ENCODE results near the gene SLC46A3. TPM values are rescaled to one million over a fixed set of nuclear protein-coding genes. Genes with fewer than 3 reads are reported as not detected.
A peak's percentile ranks its signal among the peaks of the same experiment; 100 is the strongest.
"Not testable (repeated sequence)": the region's sequence is repeated elsewhere in the genome, so short reads cannot be mapped to it uniquely, and the experiment has no call there.

SLC46A3 gene
- total RNA-seq, 6 experiments from 2014 or later: 2.2 to 4.3 (median 2.8) TPM

DNA sequence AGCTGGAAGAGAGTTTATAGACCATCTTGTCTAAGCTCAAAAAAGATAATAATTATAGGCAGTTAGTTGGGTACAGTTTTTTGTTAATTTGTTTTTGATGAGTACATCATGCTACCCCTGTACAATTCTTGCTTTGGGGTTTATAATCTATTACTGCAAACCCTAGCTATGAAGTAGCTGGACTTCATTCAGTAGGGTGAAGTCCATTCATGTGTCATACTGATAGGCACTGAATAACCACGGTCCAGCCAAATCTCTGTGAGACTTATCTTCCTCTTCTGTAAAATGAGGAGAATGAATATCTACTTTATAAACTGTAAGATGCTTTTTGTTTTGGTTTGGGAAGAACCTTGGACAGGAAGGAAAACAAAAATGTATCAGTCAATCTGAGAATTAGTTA lies 19.5 kb downstream of the SLC46A3 start:
- Mint-ChIP-seq H3K9me3 (no peaks in the 10 kb centered on the region), H3K27ac (no peak overlapping the region)
- TF ChIP-seq, protein P1, sequence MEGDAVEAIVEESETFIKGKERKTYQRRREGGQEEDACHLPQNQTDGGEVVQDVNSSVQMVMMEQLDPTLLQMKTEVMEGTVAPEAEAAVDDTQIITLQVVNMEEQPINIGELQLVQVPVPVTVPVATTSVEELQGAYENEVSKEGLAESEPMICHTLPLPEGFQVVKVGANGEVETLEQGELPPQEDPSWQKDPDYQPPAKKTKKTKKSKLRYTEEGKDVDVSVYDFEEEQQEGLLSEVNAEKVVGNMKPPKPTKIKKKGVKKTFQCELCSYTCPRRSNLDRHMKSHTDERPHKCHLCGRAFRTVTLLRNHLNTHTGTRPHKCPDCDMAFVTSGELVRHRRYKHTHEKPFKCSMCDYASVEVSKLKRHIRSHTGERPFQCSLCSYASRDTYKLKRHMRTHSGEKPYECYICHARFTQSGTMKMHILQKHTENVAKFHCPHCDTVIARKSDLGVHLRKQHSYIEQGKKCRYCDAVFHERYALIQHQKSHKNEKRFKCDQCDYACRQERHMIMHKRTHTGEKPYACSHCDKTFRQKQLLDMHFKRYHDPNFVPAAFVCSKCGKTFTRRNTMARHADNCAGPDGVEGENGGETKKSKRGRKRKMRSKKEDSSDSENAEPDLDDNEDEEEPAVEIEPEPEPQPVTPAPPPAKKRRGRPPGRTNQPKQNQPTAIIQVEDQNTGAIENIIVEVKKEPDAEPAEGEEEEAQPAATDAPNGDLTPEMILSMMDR (IDR thresholded peaks at IDR 0.05): no peak

DNA sequence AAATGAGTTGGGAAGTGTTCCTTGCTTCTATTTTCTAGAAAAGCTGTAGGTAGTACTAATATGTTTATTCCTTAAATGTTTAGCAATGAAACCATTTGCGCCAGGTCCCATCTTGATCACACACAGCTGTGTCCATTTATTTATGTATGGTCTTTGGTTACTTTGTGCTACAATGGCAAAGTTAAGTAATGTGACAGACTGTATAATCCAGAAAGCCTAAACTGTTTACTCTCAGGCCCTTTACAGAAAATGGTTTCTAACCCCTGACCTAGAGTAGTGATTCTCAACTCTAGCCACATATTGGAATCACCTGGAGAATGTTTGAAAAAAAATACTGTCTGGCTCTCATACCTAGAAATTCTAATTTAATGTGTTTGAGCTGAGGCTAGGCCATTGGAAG lies 21.3 kb downstream of the SLC46A3 start:
- TF ChIP-seq, protein P1 (IDR thresholded peaks at IDR 0.05): no peak
- peaks cover 13% of the 10 kb centered on the region for H3K36me3 Mint-ChIP-seq (ENCODE audit: low read depth)
- H3K27ac Mint-ChIP-seq: no peak overlapping the region
- no peak for DNase-seq
- no peaks in the 10 kb centered on the region for H3K9me3 Mint-ChIP-seq
- peaks cover 20% of the 10 kb centered on the region for H3K4me1 Mint-ChIP-seq (ENCODE audit: low read depth)
- 0 out of 2 replicates have a peak, but pooled peaks cover 3% of the 10 kb centered on the region for H3K27me3 Mint-ChIP-seq (ENCODE audit: insufficient read depth)
- H3K4me3 Mint-ChIP-seq: no peak overlapping the region

More for the DNA sequence above, 19.5 kb downstream of the SLC46A3 start:
- Mint-ChIP-seq H3K4me3 (no peak overlapping the region), H3K36me3 (ENCODE audit: low read depth) (peaks cover 13% of the 10 kb centered on the region), H3K27me3 (ENCODE audit: insufficient read depth) (no peaks in the 10 kb centered on the region), H3K4me1 (ENCODE audit: low read depth) (peaks cover 14% of the 10 kb centered on the region)
- no peak for DNase-seq

DNA sequence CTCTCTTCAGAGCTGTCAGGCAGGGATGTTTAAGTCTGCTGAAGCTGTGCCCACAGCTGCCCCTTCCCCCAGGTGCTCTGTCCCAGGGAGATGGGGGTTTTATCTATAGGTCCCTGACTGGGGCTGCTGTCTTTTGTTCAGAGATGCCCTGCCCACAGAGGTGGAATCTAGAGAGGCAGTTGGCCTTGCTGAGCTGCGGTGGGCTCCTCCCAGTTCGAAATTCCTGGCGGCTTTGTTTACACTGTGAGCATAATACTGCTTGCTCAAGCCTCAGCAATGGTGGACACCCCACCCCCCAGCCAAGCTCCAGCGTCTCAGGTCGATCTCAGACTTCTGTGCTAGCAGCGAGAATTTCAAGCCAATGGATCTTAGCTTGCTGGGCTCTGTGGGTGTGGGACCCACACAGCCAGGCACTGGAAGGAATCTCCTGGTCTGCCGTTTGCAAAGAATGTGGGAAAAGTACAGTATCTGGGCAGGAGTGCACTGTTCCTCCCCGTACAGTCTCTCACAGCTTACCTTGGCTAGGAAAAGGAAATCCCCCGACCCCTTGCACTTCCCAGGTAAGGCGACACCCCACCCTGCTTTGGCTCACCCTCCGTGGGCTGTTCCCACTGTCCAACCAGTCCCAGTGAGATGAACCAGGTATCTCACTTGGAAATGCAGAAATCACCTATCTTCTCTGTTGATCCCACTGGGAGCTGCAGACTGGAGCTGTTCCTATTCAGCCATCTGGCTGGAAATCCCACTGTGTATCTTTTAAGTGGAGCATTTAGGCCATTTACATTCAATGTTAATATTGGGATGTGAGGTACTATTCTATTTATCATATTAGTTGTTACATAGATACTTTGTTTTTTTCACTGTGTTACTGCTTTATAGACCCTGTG lies 24.9 kb downstream of the SLC46A3 start:
- DNase-seq: peak; percentile 70
- H3K9me3 Mint-ChIP-seq; H3K36me3 Mint-ChIP-seq (ENCODE audit: low read depth): not testable (repeated sequence)

DNA sequence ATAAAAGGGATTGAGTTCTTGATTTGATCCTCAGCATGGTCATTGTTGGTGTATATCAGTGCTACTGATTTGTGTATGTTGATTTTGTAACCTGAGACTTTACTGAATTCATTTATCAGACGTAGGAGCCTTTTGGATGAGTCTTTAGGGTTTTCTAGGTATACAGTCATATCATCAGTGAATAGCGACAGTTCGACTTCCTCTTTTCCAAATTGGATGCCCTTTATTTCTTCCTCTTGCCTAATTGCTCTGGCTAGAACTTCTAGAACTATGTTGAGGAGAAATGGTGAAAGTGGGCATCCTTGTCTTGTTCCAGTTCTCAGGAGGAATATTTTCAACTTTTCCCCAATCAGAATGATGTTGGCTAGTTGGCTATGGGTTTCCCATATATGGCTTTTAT lies 32.9 kb downstream of the SLC46A3 start:
- H3K36me3 Mint-ChIP-seq (ENCODE audit: low read depth): peaks cover 5% of the 10 kb centered on the region

More for the DNA sequence above, 24.9 kb downstream of the SLC46A3 start:
- not testable (repeated sequence) for H3K27me3 Mint-ChIP-seq (ENCODE audit: insufficient read depth)
- peaks cover 20% of the 10 kb centered on the region for H3K4me1 Mint-ChIP-seq (ENCODE audit: low read depth)
- H3K27ac Mint-ChIP-seq: peak overlapping the region; percentile 48; the same call in 1 of the 2 replicates
- peak overlapping the region; percentile 70 for H3K4me3 Mint-ChIP-seq

DNA sequence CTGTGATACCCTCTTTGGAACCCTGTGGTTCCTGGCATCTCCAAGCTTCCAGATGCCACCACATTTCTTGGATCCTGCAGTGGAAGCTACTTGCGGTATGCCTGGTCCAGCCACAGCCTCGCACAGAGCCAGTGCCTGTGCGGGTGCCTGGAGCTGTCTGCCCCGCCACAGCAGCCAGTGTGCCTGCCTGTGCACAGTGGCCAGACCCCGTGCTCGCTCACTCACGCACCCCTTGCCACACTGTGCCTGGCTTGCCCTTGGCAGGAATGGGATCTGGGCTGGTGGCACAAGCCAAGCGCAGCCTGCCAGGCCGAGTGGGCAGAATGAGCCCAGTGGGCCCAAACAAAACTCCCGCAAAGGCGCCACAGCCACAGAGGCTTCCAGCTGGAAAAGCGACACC lies 33.7 kb downstream of the SLC46A3 start:
- Mint-ChIP-seq H3K27ac (no peak overlapping the region), H3K9me3 (peaks cover 17% of the 10 kb centered on the region), H3K36me3 (ENCODE audit: low read depth) (peaks cover 5% of the 10 kb centered on the region), H3K4me1 (ENCODE audit: low read depth) (no peaks in the 10 kb centered on the region), H3K4me3 (no peak overlapping the region), H3K27me3 (ENCODE audit: insufficient read depth) (no peaks in the 10 kb centered on the region; the same call in 1 of the 2 replicates)
- DNase-seq: no peak
- TF ChIP-seq, protein P1 (IDR thresholded peaks at IDR 0.05): no peak

More for the DNA sequence above, 32.9 kb downstream of the SLC46A3 start:
- H3K4me1 Mint-ChIP-seq (ENCODE audit: low read depth): no peaks in the 10 kb centered on the region
- no peaks in the 10 kb centered on the region; the same call in 1 of the 2 replicates for H3K27me3 Mint-ChIP-seq (ENCODE audit: insufficient read depth)
- H3K4me3 Mint-ChIP-seq: no peak overlapping the region
- no peak for DNase-seq
- TF ChIP-seq, protein P1 (IDR thresholded peaks at IDR 0.05): no peak
- peaks cover 17% of the 10 kb centered on the region for H3K9me3 Mint-ChIP-seq
- H3K27ac Mint-ChIP-seq: no peak overlapping the region

DNA sequence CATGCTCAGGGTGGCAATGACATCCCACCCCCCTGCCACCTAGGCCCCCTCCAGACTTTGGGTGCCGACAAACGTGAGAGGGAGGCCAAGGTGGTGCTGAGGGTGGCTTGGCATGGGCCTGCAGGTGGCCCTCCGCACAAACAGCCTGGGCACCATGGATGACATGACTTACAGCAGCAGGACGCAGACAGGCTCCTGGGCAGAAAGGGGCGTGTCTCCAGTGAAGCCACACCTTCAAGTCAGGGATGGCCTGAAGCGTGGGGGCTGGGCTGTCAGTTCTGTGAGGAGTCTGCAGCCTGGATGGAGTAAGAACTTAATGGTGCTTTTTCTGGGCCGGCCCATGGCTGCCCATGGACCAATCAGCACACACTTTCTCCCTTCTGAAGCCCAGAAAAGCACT lies 34.5 kb downstream of the SLC46A3 start:
- H3K4me1 Mint-ChIP-seq (ENCODE audit: low read depth): no peaks in the 10 kb centered on the region
- no peak overlapping the region for H3K4me3 Mint-ChIP-seq
- DNase-seq: no peak
- H3K27me3 Mint-ChIP-seq (ENCODE audit: insufficient read depth): no peaks in the 10 kb centered on the region; the same call in 1 of the 2 replicates
- H3K9me3 Mint-ChIP-seq: peaks cover 10% of the 10 kb centered on the region
- no peak overlapping the region for H3K27ac Mint-ChIP-seq
- peaks cover 5% of the 10 kb centered on the region for H3K36me3 Mint-ChIP-seq (ENCODE audit: low read depth)
- TF ChIP-seq, protein P1 (IDR thresholded peaks at IDR 0.05): no peak

DNA sequence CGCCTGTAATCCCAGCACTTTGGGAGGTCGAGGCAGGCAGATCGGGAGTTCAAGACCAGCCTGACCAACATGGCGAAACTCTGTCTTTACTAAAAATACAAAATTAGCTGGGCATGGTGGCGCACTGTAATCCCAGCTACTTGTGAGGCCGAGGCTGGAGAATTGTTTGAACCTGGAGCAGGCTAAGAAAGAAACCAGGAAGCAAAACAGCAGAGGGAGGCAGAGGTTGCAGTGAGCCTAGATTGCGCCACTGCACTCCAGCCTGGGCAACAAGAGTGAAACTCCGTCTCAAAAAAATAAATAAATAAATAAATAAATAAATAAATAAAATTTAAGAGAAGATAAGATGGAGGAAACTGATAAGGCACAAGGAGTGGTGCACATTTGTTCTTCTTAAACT lies 35.6 kb downstream of the SLC46A3 start:
- not testable (repeated sequence) for H3K36me3 Mint-ChIP-seq (ENCODE audit: low read depth); H3K4me3 Mint-ChIP-seq; H3K27me3 Mint-ChIP-seq (ENCODE audit: insufficient read depth); H3K9me3 Mint-ChIP-seq; H3K27ac Mint-ChIP-seq; DNase-seq; H3K4me1 Mint-ChIP-seq (ENCODE audit: low read depth)

All from HFFc6 (cell line).